Testis (tissue), 3 donors: Measurements from ENCODE around the gene S1PR4. TPM values are rescaled to one million over a fixed set of nuclear protein-coding genes. Genes with fewer than 3 reads are reported as not detected.

ENCODE experiments used
- DNase-seq: peaks from one replicate; pipeline ENCODE4 v3.0.0-alpha.2; 2019
- H3K27ac ChIP-seq, 2 donors: fragments of 200-600 bp; sonication (generic); one replicate each; pipeline ENCODE4 v1.5.1; 2019
- H3K27me3 ChIP-seq: fragments of 200-600 bp; sonication (generic); one replicate; pipeline ENCODE4 v1.5.1; 2019
- H3K36me3 ChIP-seq: fragments of 200-600 bp; sonication (generic); one replicate; pipeline ENCODE4 v1.5.1; 2017; ENCODE audit warnings: low read depth; ENCODE audit errors: missing control alignments
- H3K4me1 ChIP-seq: fragments of 200-600 bp; sonication (generic); one replicate; pipeline ENCODE4 v1.5.1; 2019
- H3K4me3 ChIP-seq, 2 donors: fragments of 200-600 bp; sonication (generic); one replicate each; pipeline ENCODE4 v1.5.1; 2017 to 2019
- H3K9me3 ChIP-seq: fragments of 200-600 bp; sonication (generic); one replicate; pipeline ENCODE4 v1.5.1; 2017
- CTCF ChIP-seq, 3 experiments: fragments of 450-650 bp in 2 of 3; fragments of 200-600 bp in 1 of 3; sonication (generic) in 1 of 3; IDR thresholded peaks; one replicate each; pipeline ENCODE4 v1.5.1; 2016 to 2019; ENCODE audit warnings: antibody characterized with exemption in 3 of 3, mild to moderate bottlenecking in 2 of 3, moderate library complexity in 1 of 3
- POLR2A ChIP-seq: fragments of 450-650 bp; IDR thresholded peaks from one replicate; pipeline ENCODE4 v1.6.1; 2017; ENCODE audit warnings: antibody characterized with exemption, mild to moderate bottlenecking, moderate library complexity
- WGBS, 2 donors: methylation state at CpG; one replicate each; pipeline ENCODE4 v1.1.5; 2018; 5-methylcytosine and 5-hydroxymethylcytosine counted together
- intact Hi-C: fragments of 100-400 bp; cut with DNase I; formaldehyde crosslinking; loops from one replicate; pipeline ENCODE4 v1.15.1; 2023; ENCODE audit warnings: low total_unique reads
- polyA plus RNA-seq: library from polyadenylated mRNA; stranded (reverse); fragments of 350-450 nt; fragmentation: Illumina TruSeq; extraction: RNeasy Lipid Tissue Mini Kit (QIAGEN cat#74804); gene quantifications from one replicate; pipeline ENCODE4 v1.2.3, GENCODE V29; 2014; ENCODE audit warnings: low read depth, low replicate concordance; ENCODE audit not compliant: insufficient read depth
- total RNA-seq, 2 donors: library from RNA; depleted of rRNA; stranded (reverse); fragments of >200 nt; gene quantifications; one replicate each; pipeline ENCODE4 v1.2.3, GENCODE V29; 2016

S1PR4 gene
- total and polyA plus RNA-seq, 3 donors from 2014 or later, result 0.39 to 0.81 (median 0.61) TPM

- Histone ChIP-seq H3K4me3 (no peak overlapping the region), H3K27me3 (no peaks in the 10 kb centered on the region), H3K4me1 (peaks cover 4% of the 10 kb centered on the region), H3K36me3 (no peaks in the 10 kb centered on the region), H3K27ac (no peak overlapping the region), H3K9me3 (no peaks in the 10 kb centered on the region)
- 90 to 96% methylated on average over 4 of the region's 4 CpGs for WGBS, 2 donors
- intact Hi-C loops, result loop anchor here (10.0 kb wide), 1 partner anchor 87 kb away; no protein-coding TSS in a partner anchor
- DNase-seq, result no peak
- TF ChIP-seq POLR2A (no peak), CTCF (IDR thresholded peaks at IDR 0.05) (no peak)
Measured at GRCh38 chr19:3161453-3161852, 17.1 kb upstream of the S1PR4 start.

GRCh38 chr19:3162418-3163229 is 15.9 kb upstream of the S1PR4 start:
- H3K27ac ChIP-seq, result no peak overlapping the region
- peak overlapping the region; percentile 30 to 36 for H3K4me3 ChIP-seq
- peaks cover 4% of the 10 kb centered on the region for H3K4me1 ChIP-seq
- H3K36me3 ChIP-seq, result no peaks in the 10 kb centered on the region
- no peak for TF ChIP-seq CTCF (IDR thresholded peaks at IDR 0.05)
- no peak for TF ChIP-seq POLR2A
- 52 to 58% methylated on average over 19 to 38 of the region's 38 CpGs for WGBS, 2 donors
- no peaks in the 10 kb centered on the region for H3K27me3 ChIP-seq
- DNase-seq, result peak; percentile 84
- H3K9me3 ChIP-seq, result no peaks in the 10 kb centered on the region
- intact Hi-C loops, result loop anchor here (10.0 kb wide), 1 partner anchor 88 kb away; no protein-coding TSS in a partner anchor

GRCh38 chr19:3163230-3163886 is 15.2 kb upstream of the S1PR4 start:
- no peak overlapping the region for H3K27ac ChIP-seq
- peaks cover 4% of the 10 kb centered on the region for H3K4me1 ChIP-seq
- H3K9me3 ChIP-seq, result no peaks in the 10 kb centered on the region
- no peak for TF ChIP-seq POLR2A
- TF ChIP-seq CTCF (IDR thresholded peaks at IDR 0.05), result peak; percentile 70 to 84 (median 81)
- 7 to 18% methylated on average over 10 to 27 of the region's 27 CpGs for WGBS, 2 donors
- intact Hi-C loops, result loop anchor here (10.0 kb wide), 1 partner anchor 89 kb away; no protein-coding TSS in a partner anchor
- no peaks in the 10 kb centered on the region for H3K27me3 ChIP-seq
- peak; percentile 66 for DNase-seq
- H3K36me3 ChIP-seq, result no peaks in the 10 kb centered on the region
- H3K4me3 ChIP-seq, result peak overlapping the region; percentile 30 to 36

- WGBS, 2 donors, result 48 to 63% methylated on average over 5 to 7 of the region's 7 CpGs
- Histone ChIP-seq H3K9me3 (no peaks in the 10 kb centered on the region), H3K36me3 (no peaks in the 10 kb centered on the region), H3K4me1 (peaks cover 4% of the 10 kb centered on the region), H3K27ac (no peak overlapping the region), H3K4me3 (no peak overlapping the region), H3K27me3 (no peaks in the 10 kb centered on the region)
- TF ChIP-seq POLR2A (no peak), CTCF (IDR thresholded peaks at IDR 0.05) (no peak)
- DNase-seq, result no peak
- intact Hi-C loops, result loop anchor here (10.0 kb wide), 1 partner anchor 89 kb away; no protein-coding TSS in a partner anchor
Measured at GRCh38 chr19:3163943-3164342, 14.6 kb upstream of the S1PR4 start.
